Loucy (cell line): ENCODE measurements around the gene VPS51.

Experiments
- EZH2phosphoT487 ChIP-seq: fragments of 200-600 bp; IDR thresholded peaks from 2 replicates; pipeline ENCODE4 v1.6.1; 2018; ENCODE audit warnings: antibody characterized with exemption, mild to moderate bottlenecking, moderate library complexity, borderline replicate concordance
- TF ChIP-seq, protein P1 (sequence below): fragments of 200-600 bp; sonication (generic); conservative IDR thresholded peaks from 2 replicates; pipeline ENCODE4 v1.5.1; 2014; ENCODE audit warnings: mild to moderate bottlenecking, antibody characterized with exemption, low read length

GRCh38 chr11:65121447-65121864, 25.4 kb downstream of the VPS51 start:
- TF ChIP-seq, protein P1, sequence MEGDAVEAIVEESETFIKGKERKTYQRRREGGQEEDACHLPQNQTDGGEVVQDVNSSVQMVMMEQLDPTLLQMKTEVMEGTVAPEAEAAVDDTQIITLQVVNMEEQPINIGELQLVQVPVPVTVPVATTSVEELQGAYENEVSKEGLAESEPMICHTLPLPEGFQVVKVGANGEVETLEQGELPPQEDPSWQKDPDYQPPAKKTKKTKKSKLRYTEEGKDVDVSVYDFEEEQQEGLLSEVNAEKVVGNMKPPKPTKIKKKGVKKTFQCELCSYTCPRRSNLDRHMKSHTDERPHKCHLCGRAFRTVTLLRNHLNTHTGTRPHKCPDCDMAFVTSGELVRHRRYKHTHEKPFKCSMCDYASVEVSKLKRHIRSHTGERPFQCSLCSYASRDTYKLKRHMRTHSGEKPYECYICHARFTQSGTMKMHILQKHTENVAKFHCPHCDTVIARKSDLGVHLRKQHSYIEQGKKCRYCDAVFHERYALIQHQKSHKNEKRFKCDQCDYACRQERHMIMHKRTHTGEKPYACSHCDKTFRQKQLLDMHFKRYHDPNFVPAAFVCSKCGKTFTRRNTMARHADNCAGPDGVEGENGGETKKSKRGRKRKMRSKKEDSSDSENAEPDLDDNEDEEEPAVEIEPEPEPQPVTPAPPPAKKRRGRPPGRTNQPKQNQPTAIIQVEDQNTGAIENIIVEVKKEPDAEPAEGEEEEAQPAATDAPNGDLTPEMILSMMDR: no peak
- no peak for TF ChIP-seq EZH2phosphoT487
